Trophoblast cell (in vitro differentiated cells and primary cell): ENCODE measurements around the gene PRR15.

Source experiments
- DNase-seq, 2 donors: peaks; one replicate each; pipeline ENCODE4 v3.0.0-alpha.2; 2016
- H2AFZ ChIP-seq: 2 replicates; pipeline ENCODE4 v1.6.1; 2013; ENCODE audit warnings: low read length, moderate library complexity, mild to moderate bottlenecking; ENCODE audit not compliant: insufficient read depth, poor library complexity
- H2AK5ac ChIP-seq: 2 replicates; pipeline ENCODE4 v1.6.1; 2013; ENCODE audit warnings: mild to moderate bottlenecking, low read length
- H2BK120ac ChIP-seq: 2 replicates; pipeline ENCODE4 v1.6.1; 2013; ENCODE audit warnings: low read length, mild to moderate bottlenecking, moderate library complexity; ENCODE audit not compliant: insufficient read depth, poor library complexity
- H2BK12ac ChIP-seq: 2 replicates; pipeline ENCODE4 v1.6.1; 2013; ENCODE audit warnings: mild to moderate bottlenecking, low read length, moderate library complexity
- H2BK5ac ChIP-seq: 2 replicates; pipeline ENCODE4 v1.6.1; 2013; ENCODE audit warnings: low read length, low read depth, moderate library complexity, mild to moderate bottlenecking; ENCODE audit not compliant: poor library complexity
- H3K14ac ChIP-seq: 2 replicates; pipeline ENCODE4 v1.6.1; 2013; ENCODE audit warnings: mild to moderate bottlenecking, low read length
- H3K18ac ChIP-seq: 2 replicates; pipeline ENCODE4 v1.6.1; 2013; ENCODE audit warnings: mild to moderate bottlenecking, low read length
- H3K23ac ChIP-seq: 2 replicates; pipeline ENCODE4 v1.6.1; 2013; ENCODE audit warnings: low read length
- H3K27ac ChIP-seq: 2 replicates; pipeline ENCODE4 v1.5.1; 2013; ENCODE audit warnings: low read depth, mild to moderate bottlenecking, inconsistent platforms, low read length, moderate library complexity
- H3K27me3 ChIP-seq: 2 replicates; pipeline ENCODE4 v1.6.1; 2013; ENCODE audit warnings: inconsistent platforms, mild to moderate bottlenecking, low read length, moderate library complexity; ENCODE audit not compliant: insufficient read depth
- H3K36me3 ChIP-seq, 2 experiments: 1 replicate in 1 of 2; 2 replicates in 1 of 2; pipeline ENCODE4 v1.6.1; 2013; ENCODE audit warnings: low read length in 2 of 2, mild to moderate bottlenecking in 2 of 2, moderate library complexity in 1 of 2; ENCODE audit not compliant: insufficient read depth in 2 of 2, control insufficient read depth in 1 of 2
- H3K4ac ChIP-seq: 2 replicates; pipeline ENCODE4 v1.6.1; 2013; ENCODE audit warnings: low read depth, mild to moderate bottlenecking, low read length, moderate library complexity
- H3K4me1 ChIP-seq, 2 experiments: 1 replicate in 1 of 2; 2 replicates in 1 of 2; pipeline ENCODE4 v1.6.1; 2013; ENCODE audit warnings: low read length in 2 of 2, mild to moderate bottlenecking in 2 of 2, moderate library complexity in 1 of 2; ENCODE audit not compliant: insufficient read depth in 2 of 2, control insufficient read depth in 1 of 2
- H3K4me2 ChIP-seq: 2 replicates; pipeline ENCODE4 v1.6.1; 2013; ENCODE audit warnings: inconsistent platforms, mild to moderate bottlenecking, low read length, moderate library complexity
- H3K4me3 ChIP-seq: 2 replicates; pipeline ENCODE4 v1.5.1; 2013; ENCODE audit warnings: mild to moderate bottlenecking, low read depth, low read length, inconsistent platforms
- H3K79me1 ChIP-seq: one replicate; pipeline ENCODE4 v1.6.1; 2013; ENCODE audit warnings: low read length
- H3K79me2 ChIP-seq: 2 replicates; pipeline ENCODE4 v1.6.1; 2013; ENCODE audit warnings: low read length, mild to moderate bottlenecking; ENCODE audit not compliant: control insufficient read depth, insufficient read depth, poor library complexity
- H3K9ac ChIP-seq: 2 replicates; pipeline ENCODE4 v1.6.1; 2013; ENCODE audit warnings: mild to moderate bottlenecking, low read length
- H3K9me3 ChIP-seq: 2 replicates; pipeline ENCODE4 v1.6.1; 2013; ENCODE audit warnings: low read depth, mild to moderate bottlenecking, control low read depth, inconsistent platforms, low read length; ENCODE audit not compliant: insufficient read depth
- H4K12ac ChIP-seq: 2 replicates; pipeline ENCODE4 v1.6.1; 2013; ENCODE audit warnings: low read depth, mild to moderate bottlenecking, low read length, moderate library complexity
- H4K8ac ChIP-seq: 2 replicates; pipeline ENCODE4 v1.6.1; 2013; ENCODE audit warnings: low read depth, mild to moderate bottlenecking, low read length, moderate library complexity
- H4K91ac ChIP-seq: one replicate; pipeline ENCODE4 v1.6.1; 2013; ENCODE audit warnings: low read depth, mild to moderate bottlenecking, low read length, moderate library complexity
- WGBS: extraction: QIAGEN DNeasy Blood & Tissue Kit; methylation state at CpG from one replicate; pipeline ENCODE4 v1.1.7; 2013; ENCODE audit warnings: missing lambda C conversion rate; ENCODE audit not compliant: insufficient read length, insufficient coverage; ENCODE audit errors: extremely low coverage; 5-methylcytosine and 5-hydroxymethylcytosine counted together

Gene PRR15

DNA sequence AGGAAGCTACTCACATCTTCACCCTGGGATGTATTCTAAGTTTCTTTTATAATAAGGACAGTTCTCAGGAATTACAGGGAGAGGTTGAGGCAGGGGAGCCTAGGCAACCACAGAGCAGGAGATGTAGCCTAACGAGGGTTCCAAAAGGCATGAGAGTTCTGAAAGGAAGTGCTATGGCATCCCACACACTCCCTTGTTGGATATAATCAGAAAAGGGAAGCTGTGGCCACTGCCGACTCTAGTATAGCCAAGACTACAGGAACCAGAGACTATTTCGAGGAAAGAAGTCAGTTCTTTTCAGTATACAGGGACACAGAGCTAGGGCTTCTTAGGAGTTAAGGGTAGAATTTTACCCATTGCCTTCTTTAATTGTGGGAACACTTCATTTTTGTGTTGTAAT, 11.0 kb downstream of the PRR15 start:
- no peak overlapping the region for H4K8ac ChIP-seq
- no peaks in the 10 kb centered on the region for H3K79me2 ChIP-seq
- H2BK5ac ChIP-seq: no peak overlapping the region
- no peak overlapping the region for H3K27ac ChIP-seq
- peaks cover 2% of the 10 kb centered on the region in 2 experiments for H3K36me3 ChIP-seq
- H2BK120ac ChIP-seq: no peak overlapping the region
- no CpG with 5 or more reads among the region's 3 CpGs for WGBS
- no peak overlapping the region for H3K18ac ChIP-seq
- H3K4me2 ChIP-seq: no peak overlapping the region
- no peak overlapping the region for H3K14ac ChIP-seq
- no peaks in the 10 kb centered on the region for H3K27me3 ChIP-seq
- no peak overlapping the region for H4K12ac ChIP-seq
- H3K4me3 ChIP-seq: no peak overlapping the region
- H3K79me1 ChIP-seq: no peaks in the 10 kb centered on the region
- H2AK5ac ChIP-seq: no peak overlapping the region
- no peak overlapping the region for H3K9ac ChIP-seq
- no peak overlapping the region for H4K91ac ChIP-seq
- no peak for DNase-seq
- H3K9me3 ChIP-seq: peaks cover 8% of the 10 kb centered on the region
- no peak overlapping the region for H2AFZ ChIP-seq
- H3K4me1 ChIP-seq: peaks cover 0 to 4% of the 10 kb centered on the region in 2 experiments
- H3K4ac ChIP-seq: no peak overlapping the region
- H3K23ac ChIP-seq: no peak overlapping the region
- no peak overlapping the region for H2BK12ac ChIP-seq

- no peak overlapping the region for H2BK12ac ChIP-seq
- no peak overlapping the region for H2AFZ ChIP-seq
- no peaks in the 10 kb centered on the region for H3K79me2 ChIP-seq
- H3K4me3 ChIP-seq: no peak overlapping the region
- H3K27ac ChIP-seq: no peak overlapping the region
- H4K91ac ChIP-seq: no peak overlapping the region
- no peak overlapping the region for H3K9ac ChIP-seq
- no CpG with 5 or more reads among the region's 3 CpGs for WGBS
- H3K4me2 ChIP-seq: no peak overlapping the region
- no peak for DNase-seq
- no peak overlapping the region for H2BK120ac ChIP-seq
- H3K9me3 ChIP-seq: no peaks in the 10 kb centered on the region
- no peak overlapping the region for H2BK5ac ChIP-seq
- no peak overlapping the region for H3K23ac ChIP-seq
- no peak overlapping the region for H3K4ac ChIP-seq
- no peaks in the 10 kb centered on the region for H3K4me1 ChIP-seq
- no peaks in the 10 kb centered on the region for H3K27me3 ChIP-seq
- H4K8ac ChIP-seq: no peak overlapping the region
- no peak overlapping the region for H3K14ac ChIP-seq
- H3K79me1 ChIP-seq: peaks cover 3% of the 10 kb centered on the region
- H3K36me3 ChIP-seq: no peaks in the 10 kb centered on the region
- no peak overlapping the region for H2AK5ac ChIP-seq
- no peak overlapping the region for H4K12ac ChIP-seq
- no peak overlapping the region for H3K18ac ChIP-seq
Measured at GRCh38 chr7:29587195-29587808, 23.7 kb downstream of the PRR15 start.

DNA sequence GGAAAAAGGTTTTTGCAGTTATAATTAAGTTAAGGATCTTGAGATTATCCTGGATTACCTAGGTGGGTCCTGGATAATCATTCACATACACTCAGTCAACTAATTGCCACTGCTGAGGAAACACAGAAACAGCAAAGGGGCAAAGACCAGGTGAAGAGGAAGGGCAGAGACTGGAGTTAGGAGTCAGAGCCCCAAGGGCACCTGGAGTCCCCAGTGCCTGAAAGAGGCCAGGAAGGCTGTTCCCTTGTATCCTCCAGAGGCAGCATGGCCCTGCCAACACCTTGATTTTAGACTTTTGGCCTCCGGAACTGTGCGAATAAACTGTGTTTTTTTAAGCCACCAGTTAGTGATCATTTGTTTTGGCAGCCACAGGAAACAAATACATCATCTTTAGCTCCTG, 24.6 kb downstream of the PRR15 start:
- Histone ChIP-seq H2AFZ (no peak overlapping the region), H3K4me3 (no peak overlapping the region), H3K4me2 (no peak overlapping the region), H3K27me3 (no peaks in the 10 kb centered on the region), H2AK5ac (no peak overlapping the region), H3K79me2 (no peaks in the 10 kb centered on the region), H3K4ac (no peak overlapping the region), H3K4me1 (peaks cover 2% of the 10 kb centered on the region in 2 experiments), H2BK5ac (no peak overlapping the region), H3K23ac (no peak overlapping the region), H3K9ac (no peak overlapping the region), H2BK120ac (no peak overlapping the region), H3K79me1 (peaks cover 7% of the 10 kb centered on the region), H3K9me3 (no peaks in the 10 kb centered on the region), H3K36me3 (no peaks in the 10 kb centered on the region), H3K27ac (no peak overlapping the region), H2BK12ac (no peak overlapping the region), H4K8ac (no peak overlapping the region), H3K18ac (no peak overlapping the region), H3K14ac (no peak overlapping the region), H4K12ac (no peak overlapping the region), H4K91ac (no peak overlapping the region)
- DNase-seq: no peak
- whole genome bisulfite sequencing: no CpG with 5 or more reads among the region's 2 CpGs

DNA sequence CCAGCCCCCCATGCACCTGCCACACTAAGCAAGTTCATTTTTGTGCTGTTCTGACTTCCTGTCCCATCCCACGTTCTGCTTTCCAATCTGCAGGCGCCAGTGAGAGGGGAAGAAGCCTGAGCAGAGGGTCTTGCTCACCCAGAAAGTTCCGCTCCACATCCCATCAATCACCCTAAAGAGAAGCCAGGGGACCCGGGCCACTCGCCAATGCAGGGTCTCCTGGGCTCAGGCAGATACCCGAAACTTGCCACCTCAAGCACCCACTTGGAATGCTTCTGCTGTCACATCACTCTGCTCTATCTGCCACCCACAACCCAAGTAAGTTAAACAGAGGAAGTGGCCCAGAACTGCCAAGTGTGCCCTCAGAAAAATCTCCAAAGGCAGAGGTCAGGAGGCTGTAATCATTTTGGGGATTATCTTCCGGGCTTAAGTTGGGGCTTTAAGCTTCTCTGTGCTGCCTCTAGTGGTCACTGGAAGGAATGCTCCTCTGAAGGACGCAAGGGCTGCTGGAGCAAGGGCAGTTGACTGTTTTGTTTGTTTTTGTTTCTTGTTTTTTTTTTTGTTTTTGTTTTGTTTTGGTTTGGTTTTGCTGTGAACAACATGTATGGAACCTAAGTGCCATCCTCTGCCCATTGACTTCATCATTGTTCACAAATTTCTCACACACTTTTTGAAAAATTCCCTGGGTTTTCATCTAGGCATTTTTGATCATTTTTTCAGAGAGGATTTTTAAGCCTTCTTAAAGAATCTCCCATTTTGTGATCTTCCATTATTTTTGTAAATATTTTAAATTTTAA, 25.5 kb downstream of the PRR15 start:
- H2AFZ ChIP-seq: no peak overlapping the region
- no peak overlapping the region for H2AK5ac ChIP-seq

More for the DNA sequence above, 25.5 kb downstream of the PRR15 start:
- H3K4me1 ChIP-seq: peaks cover 2% of the 10 kb centered on the region in 2 experiments
- H3K4ac ChIP-seq: no peak overlapping the region
- no peaks in the 10 kb centered on the region for H3K27me3 ChIP-seq
- no peaks in the 10 kb centered on the region for H3K36me3 ChIP-seq
- no peak overlapping the region for H3K18ac ChIP-seq
- peak overlapping the region; percentile 15 for H2BK12ac ChIP-seq
- no peak overlapping the region for H3K9ac ChIP-seq
- no peak overlapping the region for H3K14ac ChIP-seq
- H3K23ac ChIP-seq: no peak overlapping the region
- no peak overlapping the region for H4K12ac ChIP-seq
- no peak overlapping the region for H4K8ac ChIP-seq
- DNase-seq: peak; percentile 23 to 73
- no peak overlapping the region for H3K4me3 ChIP-seq
- no peak overlapping the region for H3K4me2 ChIP-seq
- no peaks in the 10 kb centered on the region for H3K79me2 ChIP-seq
- WGBS: no CpG with 5 or more reads among the region's 8 CpGs
- H3K79me1 ChIP-seq: peaks cover 7% of the 10 kb centered on the region
- no peaks in the 10 kb centered on the region for H3K9me3 ChIP-seq
- H2BK120ac ChIP-seq: no peak overlapping the region
- H3K27ac ChIP-seq: no peak overlapping the region
- H4K91ac ChIP-seq: no peak overlapping the region
- H2BK5ac ChIP-seq: no peak overlapping the region
